ENCODE data around the gene ENTHD1.

ENTHD1 gene

DNA sequence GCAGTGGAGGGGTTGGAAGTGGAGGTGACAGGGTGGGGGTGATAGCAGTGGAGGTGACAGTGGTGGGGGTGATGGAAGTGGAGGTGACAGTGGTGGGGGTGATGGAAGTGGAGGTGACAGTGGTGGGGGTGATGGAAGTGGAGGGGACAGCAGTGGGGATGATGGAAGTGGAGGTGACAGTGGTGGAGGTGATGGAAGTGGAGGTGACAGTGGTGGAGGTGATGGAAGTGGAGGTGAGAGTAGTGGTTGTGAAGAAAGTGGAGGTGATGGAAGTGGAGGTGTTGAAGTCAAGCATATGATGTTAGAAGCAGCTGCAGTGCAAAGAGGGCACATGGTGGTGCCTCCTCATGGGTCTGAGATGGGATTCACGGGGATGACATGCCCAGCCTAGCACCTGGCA lies 181.5 kb downstream of the ENTHD1 start:
- DNase-seq: no peak

DNA sequence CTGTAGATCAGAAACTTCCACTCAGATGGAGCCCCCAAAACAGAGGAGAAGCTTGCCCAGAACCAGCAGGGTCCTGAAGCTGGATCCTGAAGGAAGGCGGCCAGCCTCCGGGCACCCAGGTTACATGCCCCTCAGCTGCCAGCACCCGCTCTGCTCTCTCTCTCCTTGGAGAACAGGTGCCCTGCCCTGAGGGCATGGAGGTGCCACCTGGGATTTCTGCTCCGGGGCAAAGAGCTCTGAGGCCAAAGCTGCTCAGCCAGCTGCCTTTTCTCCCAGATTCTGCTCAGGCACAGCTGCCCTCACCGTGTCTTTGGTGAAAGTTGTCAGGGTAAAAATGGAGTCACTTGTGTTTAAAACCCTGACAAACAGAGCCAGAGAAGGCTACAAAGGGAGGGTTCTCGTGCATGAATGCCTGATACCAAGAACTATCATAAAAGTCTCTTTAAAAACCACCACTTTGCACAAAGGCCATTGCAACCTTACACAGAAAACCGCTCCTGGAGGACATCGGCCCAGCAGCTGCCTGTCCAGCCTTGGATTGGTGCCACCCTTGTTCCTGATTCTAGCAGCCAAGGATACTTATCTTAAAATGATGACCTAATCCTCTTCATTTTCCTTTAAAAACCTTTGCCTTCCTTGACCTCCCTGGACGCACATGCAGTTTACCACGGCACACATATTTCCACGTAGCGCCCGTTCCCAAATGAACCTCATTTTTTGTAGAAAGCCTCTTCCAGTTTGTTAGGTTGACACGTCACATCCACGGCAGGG lies 183.0 kb downstream of the ENTHD1 start:
- no peak for DNase-seq

DNA sequence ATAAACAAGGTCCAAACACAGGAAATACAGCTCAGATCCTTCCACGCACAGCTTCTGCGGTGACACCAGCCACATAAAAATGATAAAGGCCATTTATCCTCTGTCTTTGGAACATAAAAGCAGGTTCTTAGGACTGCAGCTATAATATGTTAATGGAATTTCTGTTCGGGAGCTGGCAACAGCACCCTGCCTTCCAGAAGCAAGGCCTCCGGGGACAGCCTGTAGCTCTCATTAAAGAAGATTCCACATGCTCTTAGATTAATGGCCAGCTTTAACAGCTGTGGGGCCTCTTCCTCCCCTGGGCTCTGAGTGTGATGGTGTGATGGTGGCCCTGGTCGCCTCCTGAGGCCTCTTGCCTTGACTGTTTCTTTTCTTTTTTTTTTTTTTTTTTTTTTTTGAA lies 185.7 kb downstream of the ENTHD1 start:
- no peak for DNase-seq

DNA sequence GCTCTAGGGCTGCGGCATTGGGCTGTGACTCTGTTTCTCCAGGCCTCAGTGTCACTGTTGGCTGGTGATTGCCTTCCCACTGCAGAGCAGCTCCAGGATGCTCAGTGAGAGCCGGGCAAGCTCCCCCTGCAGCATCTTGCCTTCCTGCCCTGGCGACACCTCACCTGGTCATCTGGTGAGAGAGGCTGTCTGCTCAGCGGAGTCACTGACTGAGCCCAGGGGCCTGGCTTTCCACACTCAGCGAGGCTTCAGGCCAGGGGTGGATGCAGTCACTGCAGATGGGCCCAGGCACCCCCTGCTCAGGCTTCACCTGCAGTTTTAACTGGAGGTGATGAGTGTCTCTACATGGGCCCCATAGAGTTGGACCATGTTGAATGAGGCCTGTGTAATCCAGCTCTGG lies 186.2 kb downstream of the ENTHD1 start:
- DNase-seq: no peak

DNA sequence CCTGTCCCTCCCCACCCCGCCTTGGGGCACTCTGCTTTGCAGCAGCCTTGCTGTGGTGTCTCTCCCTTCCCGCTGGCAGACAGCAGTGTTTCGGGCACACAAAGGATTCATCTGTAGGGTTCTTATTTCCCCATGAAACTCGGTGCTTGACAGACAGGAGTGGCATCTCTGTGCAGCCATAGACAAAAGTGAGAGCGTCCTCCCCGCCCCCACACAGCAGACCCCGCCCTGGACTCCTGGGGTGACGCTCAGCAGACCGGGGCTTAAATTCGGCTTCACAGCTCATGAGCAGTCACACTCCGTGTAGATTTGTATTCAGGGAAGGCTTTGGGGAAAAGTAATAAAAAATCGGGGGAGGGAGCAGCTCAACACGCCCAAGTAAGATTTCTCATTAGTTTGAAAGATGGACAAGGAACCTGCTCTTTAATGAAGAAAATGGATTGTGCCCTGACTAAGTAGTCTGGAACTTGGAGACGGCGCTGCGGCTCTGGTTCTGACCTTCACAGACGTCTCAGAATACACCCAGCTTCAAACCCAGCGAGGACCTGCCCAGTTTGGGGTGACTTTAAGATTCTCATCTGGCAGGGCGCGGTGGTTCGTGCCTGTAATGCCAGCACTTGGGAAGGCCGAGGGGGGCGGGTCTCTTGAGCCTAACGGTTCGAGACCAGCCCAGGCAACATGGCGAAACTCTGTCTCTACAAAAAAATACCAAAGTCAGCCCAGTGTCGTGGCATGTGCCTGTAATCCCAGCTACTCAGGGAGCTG lies 187.0 kb downstream of the ENTHD1 start:
- no peak for DNase-seq

DNA sequence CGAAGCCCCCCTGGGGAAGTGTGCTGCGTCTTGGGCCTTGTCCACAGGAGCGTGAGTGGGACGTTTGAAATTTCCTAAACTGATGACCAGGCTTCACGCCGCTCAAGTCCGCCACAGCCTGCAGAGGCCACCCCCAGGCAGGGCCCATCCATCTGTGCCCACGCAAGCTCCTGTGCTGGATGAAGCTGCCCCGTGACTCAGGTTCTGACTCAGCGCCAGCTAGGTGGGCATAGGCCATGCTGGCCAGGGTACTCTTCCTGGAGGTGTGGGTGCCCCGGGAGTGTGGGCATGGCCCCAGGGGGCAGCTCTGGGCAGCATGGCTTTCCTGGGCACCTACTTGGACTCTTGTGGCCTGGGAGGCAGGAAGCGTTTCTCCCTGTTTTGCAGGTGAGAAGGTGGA lies 188.2 kb downstream of the ENTHD1 start:
- DNase-seq: no peak

DNA sequence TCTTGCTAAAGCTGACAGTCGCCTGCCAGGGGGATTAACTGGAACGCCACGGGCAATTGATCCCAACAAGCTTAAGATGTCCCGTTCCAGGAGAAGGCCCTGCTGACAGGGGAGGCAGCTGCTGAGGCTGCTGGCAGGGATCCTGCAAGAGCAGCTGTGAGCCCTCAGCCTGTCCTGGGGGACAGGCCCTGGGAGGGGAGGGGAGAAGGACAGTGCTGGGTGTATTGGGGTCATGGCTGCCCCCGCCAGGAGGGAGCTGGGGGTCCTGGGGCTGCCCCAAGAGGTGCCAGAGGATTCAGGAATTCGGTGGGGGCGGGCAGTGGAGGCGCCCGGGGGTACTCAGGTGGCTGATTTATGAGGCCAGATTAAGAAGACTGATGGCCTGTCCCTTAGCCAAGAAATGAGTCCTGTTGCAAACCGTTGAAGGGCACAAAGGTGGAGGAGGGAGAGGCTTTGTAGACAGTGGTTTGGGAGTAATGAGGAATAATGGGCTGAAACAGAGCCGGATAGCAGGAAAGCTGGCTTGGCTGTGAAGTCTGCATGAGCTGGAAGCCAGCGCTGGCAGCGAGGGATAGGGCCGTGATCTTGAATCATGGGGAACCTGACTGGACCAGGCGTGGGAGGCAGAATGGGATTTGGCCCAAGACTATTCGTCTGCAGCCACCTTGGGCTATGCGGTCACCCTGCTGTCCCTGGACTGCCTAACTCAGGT lies 189.5 kb downstream of the ENTHD1 start:
- no peak for DNase-seq

DNA sequence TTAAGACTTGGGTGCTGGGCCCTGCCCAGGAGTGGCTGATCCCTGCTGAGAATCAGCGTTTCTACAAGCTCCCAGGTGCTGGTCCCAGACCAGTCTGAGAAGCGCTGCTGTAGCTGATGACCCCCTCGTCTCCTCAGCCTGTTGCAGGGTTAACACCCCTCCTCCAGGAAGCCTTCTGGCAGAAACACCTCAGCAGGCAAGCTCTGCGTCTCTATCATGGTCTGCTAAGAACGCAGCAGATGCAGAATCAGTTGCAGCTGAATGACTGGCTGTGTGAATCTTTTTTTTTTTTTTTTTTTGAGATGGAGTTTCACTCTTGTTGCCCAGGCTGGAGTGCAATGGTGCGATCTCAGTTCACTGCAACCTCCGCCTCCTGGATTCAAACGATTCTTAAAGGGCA lies 190.5 kb downstream of the ENTHD1 start:
- no peak for DNase-seq

DNA sequence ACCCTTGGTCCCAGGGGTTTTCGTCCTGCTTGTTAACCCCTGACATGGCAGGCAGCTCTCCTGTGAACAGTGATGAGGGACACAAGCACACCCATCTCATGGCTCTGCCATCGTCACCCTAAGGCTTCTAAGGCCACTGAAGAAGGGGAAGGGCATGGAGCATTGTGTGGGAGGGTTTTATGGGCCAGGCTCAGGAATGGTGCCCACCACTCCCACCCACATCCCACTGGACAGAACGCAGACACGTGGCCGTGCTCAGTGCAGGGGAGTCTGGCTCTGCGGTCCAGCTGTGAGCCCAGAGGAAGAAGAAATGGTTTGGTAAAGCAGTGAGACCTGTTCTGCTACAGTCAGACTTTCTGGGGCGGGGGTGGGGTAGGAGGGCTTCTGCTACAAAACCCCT lies 193.0 kb downstream of the ENTHD1 start:
- no peak for DNase-seq

DNA sequence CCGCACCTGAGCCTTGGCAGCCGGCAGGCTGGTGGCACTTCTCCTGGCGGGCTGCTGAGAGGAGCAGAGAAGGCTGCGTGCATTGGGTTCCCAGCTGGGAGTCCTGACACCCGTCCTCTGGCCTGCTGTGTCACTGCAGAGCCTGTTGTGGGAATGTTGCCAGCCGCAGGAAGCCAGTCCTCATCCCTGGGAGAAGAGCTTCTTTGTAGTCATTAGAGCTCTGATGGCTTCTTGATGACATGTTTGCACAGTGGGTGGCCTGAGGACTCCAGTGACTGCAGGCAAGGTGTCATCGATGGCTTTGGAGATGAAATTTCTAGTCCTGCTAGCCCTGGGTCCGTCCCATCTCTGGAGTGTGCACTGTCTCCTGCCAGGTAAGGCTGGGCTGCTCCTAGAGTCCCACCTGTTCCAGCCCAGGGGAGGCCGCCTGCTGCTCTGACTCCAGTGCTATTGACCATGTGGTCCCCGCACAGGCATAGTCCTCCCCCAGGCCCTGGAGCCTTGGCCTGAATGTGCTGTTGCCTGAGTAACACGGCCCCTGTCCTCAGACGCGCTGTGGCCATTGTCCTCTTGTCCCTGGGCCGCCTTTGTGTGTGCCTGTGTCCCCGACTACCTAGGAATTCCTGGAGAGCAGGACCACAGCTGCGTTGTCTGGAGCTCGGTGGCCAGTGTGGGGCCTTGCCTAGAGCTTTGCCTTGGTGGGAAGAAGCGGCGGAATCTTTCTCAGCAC lies 193.8 kb downstream of the ENTHD1 start:
- no peak for DNase-seq

DNA sequence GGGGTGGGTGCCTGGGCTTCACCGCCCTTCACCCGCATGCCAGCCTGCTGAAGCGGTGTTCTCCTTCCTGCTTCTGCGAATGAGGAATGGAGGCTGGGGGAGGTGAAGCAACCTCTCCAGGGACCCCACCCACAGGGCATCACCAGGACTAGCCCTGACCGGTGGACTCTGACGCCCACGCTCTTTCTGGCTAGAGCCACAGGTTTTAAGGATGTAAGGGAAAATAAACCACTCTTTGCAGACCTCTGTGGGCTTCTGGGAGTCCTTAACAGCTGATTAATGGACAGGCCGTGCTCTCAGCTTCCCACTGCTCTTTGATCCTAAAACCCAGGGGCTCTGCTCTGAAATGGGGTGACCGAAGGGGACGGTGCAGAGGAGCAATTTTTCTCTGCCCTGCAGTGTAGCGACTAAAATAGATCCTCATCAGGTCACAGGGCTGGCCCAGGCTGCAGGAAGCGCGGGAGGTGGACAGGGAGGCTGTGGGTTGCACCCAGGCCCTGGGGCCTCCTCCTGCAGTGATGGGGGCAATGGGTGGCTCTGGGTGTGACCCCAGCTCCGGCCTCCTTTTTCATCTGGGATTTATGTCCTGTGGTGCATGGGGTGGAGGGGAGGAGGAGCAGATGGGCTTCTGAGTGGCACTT lies 195.7 kb downstream of the ENTHD1 start:
- DNase-seq: no peak

DNA sequence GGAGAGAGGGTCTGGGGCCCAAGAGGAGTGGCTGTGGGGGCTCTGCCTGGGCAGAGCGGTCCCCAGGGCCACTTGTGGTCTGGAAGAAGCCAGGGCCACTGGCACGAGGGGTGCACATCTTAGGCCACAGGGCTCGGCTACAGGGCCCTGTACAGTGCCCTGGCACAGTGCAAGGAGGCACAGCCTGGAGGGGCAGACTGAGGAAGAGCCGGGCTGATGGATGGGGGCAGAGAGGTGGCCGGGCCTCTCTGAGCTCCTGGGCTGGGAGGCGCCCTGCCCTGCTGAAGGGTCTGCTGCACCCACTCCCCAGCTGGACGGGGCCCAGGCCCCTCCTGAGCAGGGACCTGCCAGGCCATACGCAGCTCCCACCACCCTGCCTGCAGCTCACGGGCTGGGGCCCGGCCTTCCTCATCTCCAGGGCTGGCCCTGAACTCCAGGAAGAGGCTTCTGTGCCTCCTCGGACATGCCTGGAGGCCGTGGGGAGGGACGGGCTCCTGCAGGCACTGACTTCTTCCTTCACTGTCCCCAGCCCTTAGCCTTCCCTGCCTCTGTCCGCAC lies 199.5 kb downstream of the ENTHD1 start:
- DNase-seq: no peak

Measured in CD4-positive, alpha-beta T cell treated with Interleukin-4 for 4 hours (primary cell).